Measurements from ENCODE around the gene OR1E2.
"Not testable (repeated sequence)": the region's sequence is repeated elsewhere in the genome, so short reads cannot be mapped to it uniquely, and the experiment has no call there.

Gene OR1E2

GRCh38 chr17:3397801-3398200 is 35.8 kb downstream of the OR1E2 start:
- not testable (repeated sequence) for DNase-seq

- DNase-seq: no peak
These were observed 43.9 kb downstream of the OR1E2 start for GRCh38 chr17:3389791-3390190.

GRCh38 chr17:3385869-3386816 is 47.5 kb downstream of the OR1E2 start, which contains the start of gene OR3A2:
OR3A2 (minus strand) TSS chr17:3386308.
- no peak for DNase-seq
